Measurements from ENCODE around the gene TINAGL1.

- TF ChIP-seq EZH2 (IDR thresholded peaks at IDR 0.05) (no peak), CTCF (IDR thresholded peaks at IDR 0.05 in 2 of 3, conservative IDR thresholded peaks at IDR 0.05 in 1 of 3; ENCODE audit: borderline replicate concordance in 1 of 3, insufficient read depth in 1 of 3, low read depth in 2 of 3, low read length in 2 of 3) (no peak), SP1 (IDR thresholded peaks at IDR 0.05; ENCODE audit: low read depth) (no peak), MAX (IDR thresholded peaks at IDR 0.05) (no peak), REST (IDR thresholded peaks at IDR 0.05; ENCODE audit: low read depth) (no peak), EZH2phosphoT487 (IDR thresholded peaks at IDR 0.05; ENCODE audit: borderline replicate concordance) (no peak), POLR2A (IDR thresholded peaks at IDR 0.05; ENCODE audit: borderline replicate concordance, extremely low read depth, insufficient read depth, insufficient read length) (no peak), POLR2AphosphoS5 (IDR thresholded peaks at IDR 0.05; ENCODE audit: low read depth, low read length) (no peak), ZFX (IDR thresholded peaks at IDR 0.05) (no peak), FOSL1 (IDR thresholded peaks at IDR 0.05; ENCODE audit: low read depth) (no peak), EGR1 (IDR thresholded peaks at IDR 0.05; ENCODE audit: low read depth) (no peak), YY1 (IDR thresholded peaks at IDR 0.05; ENCODE audit: extremely low read depth, insufficient replicate concordance, low read depth, low read length) (no peak), JUND (IDR thresholded peaks at IDR 0.05) (no peak), RAD21 (IDR thresholded peaks at IDR 0.05; ENCODE audit: low read depth) (no peak)
Observed at GRCh38 chr1:31529999-31530684, 46.2 kb upstream of the TINAGL1 start.
